HG03159 (cell line): Measurements from ENCODE around the gene PCDH10.

Experiments
- ATAC-seq: cut with Tn5 transposase; IDR thresholded peaks from one replicate; pipeline ENCODE4 v1.9.1; 2021; ENCODE audit warnings: mild to moderate bottlenecking, moderate library complexity; ENCODE audit not compliant: unreplicated experiment

The PCDH10 gene

GRCh38 chr4:133148690-133149363 is at the start of gene PCDH10:
PCDH10 (plus strand) TSS chr4:133149294; CDS start chr4:133150141, 847 bp downstream.
- ATAC-seq, result peak; percentile 80

DNA sequence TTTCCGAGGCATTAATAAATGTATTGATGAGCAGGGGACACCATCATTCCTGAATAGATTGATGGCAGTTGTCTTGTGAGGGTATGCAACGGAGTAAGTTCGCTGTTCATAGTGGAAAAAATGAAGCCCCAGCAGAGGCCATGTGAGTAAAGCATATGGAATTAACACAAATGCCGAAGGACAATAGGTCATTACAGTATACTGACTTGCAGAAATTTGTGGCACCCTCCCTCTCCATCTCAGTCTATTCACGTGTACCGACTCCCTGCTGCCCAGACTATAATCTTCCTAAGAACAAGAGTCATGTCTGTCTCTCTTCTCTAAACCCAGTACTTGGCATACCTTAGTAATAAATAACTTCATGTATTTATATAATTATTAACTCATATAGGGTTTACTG is 47.1 kb upstream of the PCDH10 start:
- no peak for ATAC-seq

DNA sequence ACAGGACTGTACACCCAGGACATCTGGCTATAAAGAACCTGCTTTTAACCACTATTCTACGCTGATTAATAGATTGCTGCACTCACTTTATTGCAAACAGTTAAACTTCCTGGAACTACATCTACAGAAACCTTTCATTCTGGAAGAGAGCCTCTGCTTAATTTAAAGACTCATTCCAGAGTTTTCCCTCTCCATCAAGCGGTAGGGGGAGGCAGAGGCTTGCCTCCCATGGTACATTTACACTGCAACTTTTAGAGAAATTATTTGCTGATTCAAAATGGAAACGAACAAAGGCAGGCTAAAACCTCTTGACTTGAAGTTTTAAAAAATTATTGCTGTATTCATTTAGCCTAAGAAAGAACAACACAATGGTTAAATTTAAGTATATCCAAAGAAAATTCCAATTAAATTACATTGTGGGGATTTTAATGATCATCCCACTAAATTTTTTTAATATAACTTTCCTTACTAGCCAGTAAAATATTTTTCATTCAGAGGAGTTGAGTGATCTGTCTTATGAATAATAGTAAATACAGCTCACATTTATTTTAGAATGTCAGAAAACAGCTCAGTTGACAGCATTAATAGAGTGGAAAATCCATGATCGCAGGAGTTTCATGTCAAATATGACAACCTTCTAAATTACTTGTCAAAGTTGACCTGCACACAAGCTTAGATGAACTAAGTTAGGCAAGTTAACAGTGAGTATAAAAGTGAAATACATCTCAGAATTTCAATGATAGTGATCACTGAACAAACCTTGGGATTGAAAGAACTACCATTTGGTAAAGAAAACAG is 46.3 kb upstream of the PCDH10 start:
- ATAC-seq, result no peak

DNA sequence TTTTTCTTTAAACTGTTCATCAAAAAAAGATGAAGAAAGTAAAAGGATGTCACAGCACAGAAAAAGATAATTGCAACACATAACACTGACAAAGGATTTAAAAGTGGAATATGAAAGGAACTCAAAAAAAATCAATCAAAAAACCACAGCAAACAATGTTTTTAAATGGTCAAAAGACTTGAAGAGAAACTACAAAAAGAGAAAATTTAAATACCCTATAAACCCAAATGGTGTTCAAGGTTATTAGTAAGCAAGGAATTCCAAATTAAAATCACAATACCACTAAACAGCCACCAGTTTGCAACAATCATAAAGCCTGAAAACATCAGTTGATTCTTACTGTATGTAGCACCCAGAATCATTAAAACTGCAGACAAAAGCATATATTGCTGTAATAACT is 36.5 kb upstream of the PCDH10 start:
- ATAC-seq, result no peak

- ATAC-seq, result no peak
These were observed 24.3 kb upstream of the PCDH10 start for GRCh38 chr4:133124746-133125145.

DNA sequence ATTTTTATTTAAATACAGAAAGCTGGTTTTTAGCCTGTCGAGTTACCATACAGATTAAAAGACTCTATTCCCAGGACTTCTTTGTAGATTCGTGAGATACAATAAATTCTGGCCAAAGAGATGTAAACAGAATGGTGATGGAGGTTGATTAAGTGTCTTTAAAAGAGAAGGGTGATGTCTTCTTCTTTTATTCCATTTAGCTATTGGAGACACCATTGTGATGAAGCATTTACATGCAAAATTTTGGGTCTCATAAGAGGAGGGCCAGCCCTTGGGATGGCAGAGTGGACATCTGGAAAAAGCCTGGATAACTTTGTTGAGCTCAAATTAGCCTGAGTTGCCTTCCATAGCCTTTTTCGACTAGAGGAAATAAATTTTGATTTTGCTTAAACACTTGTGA is 21.6 kb upstream of the PCDH10 start:
- ATAC-seq, result no peak

- no peak for ATAC-seq
These were observed 19.9 kb upstream of the PCDH10 start for GRCh38 chr4:133129237-133129636.

GRCh38 chr4:133130171-133130570 is 18.9 kb upstream of the PCDH10 start:
- ATAC-seq, result no peak

GRCh38 chr4:133131829-133132460 is 17.1 kb upstream of the PCDH10 start:
- ATAC-seq, result no peak

DNA sequence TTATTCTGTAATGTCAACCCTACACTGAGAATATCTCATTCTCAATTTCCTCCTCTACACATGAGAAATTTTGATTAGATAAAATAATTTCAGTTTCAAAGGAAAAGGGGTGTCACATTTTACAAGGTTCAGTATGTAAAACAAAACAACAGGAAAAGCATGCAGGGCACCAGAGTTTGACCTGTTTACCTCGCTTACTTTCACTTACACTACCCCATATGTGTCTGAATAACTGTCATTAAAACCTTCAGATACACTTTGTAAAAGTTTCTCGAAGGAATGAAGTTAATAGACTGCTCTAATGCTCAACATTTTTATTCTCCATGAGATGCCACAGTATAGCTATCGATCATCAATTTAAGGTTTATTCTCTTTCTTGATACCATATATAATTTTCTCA is 12.3 kb upstream of the PCDH10 start:
- ATAC-seq, result no peak

DNA sequence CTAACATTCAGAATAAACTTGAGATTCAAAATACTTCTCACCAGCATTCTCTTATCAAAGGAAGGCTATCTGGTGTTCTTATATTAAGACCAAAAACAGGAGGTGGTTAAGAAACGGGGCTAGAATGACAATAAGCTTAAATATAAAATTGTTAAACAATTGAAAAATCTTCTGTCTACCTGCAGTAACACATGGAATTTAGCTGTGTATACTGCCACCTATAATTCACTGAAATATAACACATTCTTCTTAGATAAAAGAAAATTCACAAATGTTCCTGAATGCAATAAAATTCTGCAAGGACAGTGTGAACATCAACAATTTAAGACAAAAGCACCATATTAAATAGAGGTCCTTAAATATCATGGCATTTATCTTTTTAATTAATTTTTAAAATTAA is 11.5 kb upstream of the PCDH10 start:
- no peak for ATAC-seq

DNA sequence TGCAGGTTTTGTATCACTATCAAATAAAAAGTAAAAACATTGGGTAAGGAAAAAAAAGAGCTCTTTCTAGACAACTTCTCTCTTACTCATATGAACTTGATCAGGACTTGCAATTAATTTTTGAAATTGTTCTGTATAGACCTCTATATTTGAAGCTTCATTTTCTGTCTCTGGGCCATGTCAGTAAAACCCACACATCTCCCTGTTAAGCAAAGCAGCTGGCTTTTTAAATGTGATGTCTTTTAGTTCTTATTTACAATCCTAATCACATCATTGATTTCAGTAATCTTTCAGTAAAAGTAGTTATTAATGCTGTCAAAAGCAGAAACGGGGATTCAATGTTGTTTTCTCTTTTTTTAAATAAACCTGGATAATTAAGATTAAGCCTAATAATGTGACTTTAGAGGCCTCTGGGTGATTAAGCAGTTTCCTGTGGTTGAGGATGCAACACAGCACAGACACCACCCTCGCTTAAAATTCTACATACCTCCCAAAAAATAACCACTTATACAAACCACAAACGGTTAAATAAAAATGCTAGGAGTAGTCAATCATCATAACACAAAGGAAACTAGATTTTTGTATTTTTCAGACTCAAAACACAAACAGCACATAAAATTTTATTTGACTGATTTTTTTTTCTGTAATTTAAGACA is 5.2 kb upstream of the PCDH10 start:
- no peak for ATAC-seq

- no peak for ATAC-seq
These were observed 3.9 kb upstream of the PCDH10 start for GRCh38 chr4:133145241-133145640.

- ATAC-seq, result no peak
These were observed 3.1 kb upstream of the PCDH10 start for GRCh38 chr4:133145758-133146573.

GRCh38 chr4:133146574-133147241 is 2.4 kb upstream of the PCDH10 start:
- peak; percentile 41 for ATAC-seq

DNA sequence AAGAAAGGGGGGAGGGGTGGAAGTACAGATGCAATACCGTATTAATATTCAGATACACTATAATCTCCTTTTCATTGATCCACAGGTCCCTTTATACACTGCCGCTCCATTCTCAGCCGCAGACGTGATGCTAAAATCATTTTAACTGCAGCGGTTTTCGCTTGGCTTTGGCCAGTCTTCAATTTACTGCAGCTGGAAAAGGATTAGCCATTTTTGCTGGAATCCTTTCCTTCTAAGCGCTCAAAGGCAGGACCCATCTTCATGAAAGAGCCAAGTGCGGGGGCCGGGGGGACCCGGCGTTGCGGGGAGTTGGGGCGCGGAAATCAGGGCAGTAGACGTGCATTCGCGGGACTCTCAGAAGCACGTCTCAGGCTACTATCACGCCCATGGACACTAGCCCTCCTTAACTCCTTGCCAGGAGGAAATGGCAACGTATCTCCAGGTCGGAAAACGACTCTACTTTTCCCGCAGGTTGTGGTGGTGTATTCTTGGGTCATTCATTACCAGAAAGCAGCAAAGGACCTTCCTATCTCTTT is 1.7 kb upstream of the PCDH10 start:
- no peak for ATAC-seq

GRCh38 chr4:133147921-133148689 is 989 bp upstream of the PCDH10 start:
- no peak for ATAC-seq

- no peak for ATAC-seq
These were observed 236 bp downstream of the PCDH10 start for GRCh38 chr4:133149364-133149695.

- ATAC-seq, result no peak
These were observed 908 bp downstream of the PCDH10 start for GRCh38 chr4:133149932-133150471.
